ENCODE data around the gene PI4KA.

- no peak for TF ChIP-seq CTCF (conservative IDR thresholded peaks at IDR 0.05 in 1 of 2, IDR thresholded peaks at IDR 0.05 in 1 of 2; ENCODE audit: low read depth in 1 of 2, low read length in 2 of 2)
- TF ChIP-seq EZH2 (IDR thresholded peaks at IDR 0.05; ENCODE audit: low read length, missing control alignments) = no peak
These were observed 72.1 kb downstream of the PI4KA start for GRCh38 chr22:20786536-20786979.
